Panc1 (cell line): Measurements from ENCODE around the gene FAM107A.

ENCODE experiments used
- POLR2AphosphoS5 ChIP-seq: IDR thresholded peaks from 2 replicates; pipeline ENCODE4 v1.6.1; 2012; ENCODE audit warnings: mild to moderate bottlenecking, low read depth, low read length, moderate library complexity
- SIN3A ChIP-seq: IDR thresholded peaks from 2 replicates; pipeline ENCODE4 v1.6.1; 2012; ENCODE audit warnings: low read depth, mild to moderate bottlenecking, low read length, moderate library complexity, borderline replicate concordance; ENCODE audit not compliant: insufficient read depth
- TCF7L2 ChIP-seq: IDR thresholded peaks from 2 replicates; pipeline ENCODE4 v1.6.1; 2011; ENCODE audit warnings: mild to moderate bottlenecking, low read depth, low read length, inconsistent platforms
- TF ChIP-seq, protein P1 (sequence below): fragments of 450-650 bp; IDR thresholded peaks from 2 replicates; pipeline ENCODE4 v1.5.1; 2017; ENCODE audit warnings: mild to moderate bottlenecking
- TF ChIP-seq, protein P2 (sequence below), 2 experiments: IDR thresholded peaks; 2 replicates each; pipeline ENCODE4 v1.6.1; 2011 to 2012; ENCODE audit warnings: low read depth in 2 of 2, control low read depth in 1 of 2, low read length in 1 of 2, mild to moderate bottlenecking in 1 of 2, moderate library complexity in 1 of 2; ENCODE audit not compliant: insufficient read depth in 1 of 2

DNA sequence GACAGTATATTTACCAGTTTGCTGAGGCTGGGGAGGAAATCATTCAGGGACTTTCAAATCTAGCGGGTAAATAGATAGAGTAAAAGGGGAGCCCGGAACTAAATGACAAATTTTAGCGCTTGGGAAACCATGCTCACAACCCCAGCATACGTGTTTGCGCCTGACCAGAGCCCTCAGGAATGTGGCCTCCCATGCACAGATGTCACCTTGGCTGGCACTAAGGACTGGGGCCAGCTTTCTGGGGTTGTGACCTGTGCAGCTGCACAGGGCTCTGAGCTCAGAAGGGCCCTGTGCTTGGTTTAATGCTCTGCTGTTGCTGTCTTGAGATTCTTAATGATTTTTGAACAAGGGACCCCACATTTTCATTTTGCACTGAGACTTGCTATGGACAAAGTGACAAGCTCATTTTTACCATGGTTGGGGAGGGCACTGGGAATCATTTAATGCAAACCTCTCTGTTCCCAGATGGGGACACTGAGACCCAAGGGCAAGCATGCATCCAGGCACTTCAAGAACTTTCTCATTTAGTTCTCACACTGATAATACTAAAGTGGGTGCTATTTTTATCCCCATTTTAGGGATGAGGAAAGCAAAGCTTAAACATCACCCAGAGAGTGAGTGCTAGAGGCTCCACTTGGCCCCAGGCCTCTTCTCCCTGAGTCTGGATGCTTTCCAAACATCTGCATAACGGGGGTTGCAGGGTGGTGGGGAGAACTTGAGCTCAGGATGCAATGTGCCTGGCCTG, 44.1 kb upstream of the FAM107A start:
- TF ChIP-seq, protein P1, sequence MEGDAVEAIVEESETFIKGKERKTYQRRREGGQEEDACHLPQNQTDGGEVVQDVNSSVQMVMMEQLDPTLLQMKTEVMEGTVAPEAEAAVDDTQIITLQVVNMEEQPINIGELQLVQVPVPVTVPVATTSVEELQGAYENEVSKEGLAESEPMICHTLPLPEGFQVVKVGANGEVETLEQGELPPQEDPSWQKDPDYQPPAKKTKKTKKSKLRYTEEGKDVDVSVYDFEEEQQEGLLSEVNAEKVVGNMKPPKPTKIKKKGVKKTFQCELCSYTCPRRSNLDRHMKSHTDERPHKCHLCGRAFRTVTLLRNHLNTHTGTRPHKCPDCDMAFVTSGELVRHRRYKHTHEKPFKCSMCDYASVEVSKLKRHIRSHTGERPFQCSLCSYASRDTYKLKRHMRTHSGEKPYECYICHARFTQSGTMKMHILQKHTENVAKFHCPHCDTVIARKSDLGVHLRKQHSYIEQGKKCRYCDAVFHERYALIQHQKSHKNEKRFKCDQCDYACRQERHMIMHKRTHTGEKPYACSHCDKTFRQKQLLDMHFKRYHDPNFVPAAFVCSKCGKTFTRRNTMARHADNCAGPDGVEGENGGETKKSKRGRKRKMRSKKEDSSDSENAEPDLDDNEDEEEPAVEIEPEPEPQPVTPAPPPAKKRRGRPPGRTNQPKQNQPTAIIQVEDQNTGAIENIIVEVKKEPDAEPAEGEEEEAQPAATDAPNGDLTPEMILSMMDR, result no peak
- TF ChIP-seq POLR2AphosphoS5 (no peak), TCF7L2 (no peak), SIN3A (no peak)
- TF ChIP-seq, protein P2, sequence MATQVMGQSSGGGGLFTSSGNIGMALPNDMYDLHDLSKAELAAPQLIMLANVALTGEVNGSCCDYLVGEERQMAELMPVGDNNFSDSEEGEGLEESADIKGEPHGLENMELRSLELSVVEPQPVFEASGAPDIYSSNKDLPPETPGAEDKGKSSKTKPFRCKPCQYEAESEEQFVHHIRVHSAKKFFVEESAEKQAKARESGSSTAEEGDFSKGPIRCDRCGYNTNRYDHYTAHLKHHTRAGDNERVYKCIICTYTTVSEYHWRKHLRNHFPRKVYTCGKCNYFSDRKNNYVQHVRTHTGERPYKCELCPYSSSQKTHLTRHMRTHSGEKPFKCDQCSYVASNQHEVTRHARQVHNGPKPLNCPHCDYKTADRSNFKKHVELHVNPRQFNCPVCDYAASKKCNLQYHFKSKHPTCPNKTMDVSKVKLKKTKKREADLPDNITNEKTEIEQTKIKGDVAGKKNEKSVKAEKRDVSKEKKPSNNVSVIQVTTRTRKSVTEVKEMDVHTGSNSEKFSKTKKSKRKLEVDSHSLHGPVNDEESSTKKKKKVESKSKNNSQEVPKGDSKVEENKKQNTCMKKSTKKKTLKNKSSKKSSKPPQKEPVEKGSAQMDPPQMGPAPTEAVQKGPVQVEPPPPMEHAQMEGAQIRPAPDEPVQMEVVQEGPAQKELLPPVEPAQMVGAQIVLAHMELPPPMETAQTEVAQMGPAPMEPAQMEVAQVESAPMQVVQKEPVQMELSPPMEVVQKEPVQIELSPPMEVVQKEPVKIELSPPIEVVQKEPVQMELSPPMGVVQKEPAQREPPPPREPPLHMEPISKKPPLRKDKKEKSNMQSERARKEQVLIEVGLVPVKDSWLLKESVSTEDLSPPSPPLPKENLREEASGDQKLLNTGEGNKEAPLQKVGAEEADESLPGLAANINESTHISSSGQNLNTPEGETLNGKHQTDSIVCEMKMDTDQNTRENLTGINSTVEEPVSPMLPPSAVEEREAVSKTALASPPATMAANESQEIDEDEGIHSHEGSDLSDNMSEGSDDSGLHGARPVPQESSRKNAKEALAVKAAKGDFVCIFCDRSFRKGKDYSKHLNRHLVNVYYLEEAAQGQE (IDR thresholded peaks at IDR 0.05; ENCODE audit: insufficient read depth in 1 of 2, low read depth in 2 of 2, low read length in 1 of 2), result no peak
